ENCODE measurements around the gene HDAC4.
"Not testable (repeated sequence)": the region's sequence is repeated elsewhere in the genome, so short reads cannot be mapped to it uniquely, and the experiment has no call there.

The HDAC4 gene

GRCh38 chr2:239184968-239185903, 215.6 kb downstream of the HDAC4 start:
- no peaks in the 10 kb centered on the region for H3K9me3 Mint-ChIP-seq
- H3K4me1 Mint-ChIP-seq, result no peaks in the 10 kb centered on the region
- H3K27ac Mint-ChIP-seq, result no peak overlapping the region
- ATAC-seq (ENCODE audit: low read depth), result no peak
- H3K4me3 Mint-ChIP-seq, result no peak overlapping the region
- no peaks in the 10 kb centered on the region for H3K27me3 Mint-ChIP-seq
- H3K36me3 Mint-ChIP-seq, result peaks cover 31% of the 10 kb centered on the region
- DNase-seq (ENCODE audit: low spot score in 2 of 2), result no peak

- no peak overlapping the region for H3K27ac Mint-ChIP-seq
- DNase-seq (ENCODE audit: low spot score in 2 of 2) (no peak), ATAC-seq (ENCODE audit: low read depth) (no peak)
- no peaks in the 10 kb centered on the region for H3K9me3 Mint-ChIP-seq
- H3K4me1 Mint-ChIP-seq, result no peaks in the 10 kb centered on the region
- H3K36me3 Mint-ChIP-seq, result peaks cover 29% of the 10 kb centered on the region
- no peaks in the 10 kb centered on the region for H3K27me3 Mint-ChIP-seq
- no peak overlapping the region for H3K4me3 Mint-ChIP-seq
These were observed 216.6 kb downstream of the HDAC4 start for GRCh38 chr2:239184179-239184578.

- no peaks in the 10 kb centered on the region for H3K4me1 Mint-ChIP-seq
- H3K27me3 Mint-ChIP-seq, result no peaks in the 10 kb centered on the region
- no peak overlapping the region for H3K4me3 Mint-ChIP-seq
- H3K27ac Mint-ChIP-seq, result no peak overlapping the region
- ATAC-seq (ENCODE audit: low read depth) (no peak), DNase-seq (ENCODE audit: low spot score in 2 of 2) (no peak)
- H3K36me3 Mint-ChIP-seq, result peaks cover 32% of the 10 kb centered on the region
- H3K9me3 Mint-ChIP-seq, result no peaks in the 10 kb centered on the region
These were observed 217.6 kb downstream of the HDAC4 start for GRCh38 chr2:239182981-239183791.

GRCh38 chr2:239181903-239182581, 218.8 kb downstream of the HDAC4 start:
- ATAC-seq (ENCODE audit: low read depth) (no peak), DNase-seq (ENCODE audit: low spot score in 2 of 2) (no peak)
- H3K27me3 Mint-ChIP-seq, result no peaks in the 10 kb centered on the region
- no peaks in the 10 kb centered on the region for H3K9me3 Mint-ChIP-seq
- peaks cover 38% of the 10 kb centered on the region for H3K36me3 Mint-ChIP-seq
- H3K27ac Mint-ChIP-seq, result no peak overlapping the region
- no peaks in the 10 kb centered on the region for H3K4me1 Mint-ChIP-seq
- H3K4me3 Mint-ChIP-seq, result no peak overlapping the region

- no peak for DNase-seq (ENCODE audit: low spot score in 2 of 2)
- Mint-ChIP-seq H3K27me3 (no peaks in the 10 kb centered on the region), H3K27ac (no peak overlapping the region), H3K4me3 (no peak overlapping the region), H3K9me3 (peaks cover 6% of the 10 kb centered on the region), H3K4me1 (no peaks in the 10 kb centered on the region), H3K36me3 (peaks cover 40% of the 10 kb centered on the region)
- no peak for ATAC-seq (ENCODE audit: low read depth)
These were observed 219.5 kb downstream of the HDAC4 start for GRCh38 chr2:239181074-239181902.

- ATAC-seq (ENCODE audit: low read depth) (no peak), DNase-seq (ENCODE audit: low spot score in 2 of 2) (no peak)
- Mint-ChIP-seq H3K27me3 (no peaks in the 10 kb centered on the region), H3K4me3 (no peak overlapping the region), H3K9me3 (peaks cover 7% of the 10 kb centered on the region), H3K4me1 (no peaks in the 10 kb centered on the region), H3K27ac (no peak overlapping the region), H3K36me3 (peaks cover 42% of the 10 kb centered on the region)
These were observed 220.2 kb downstream of the HDAC4 start for GRCh38 chr2:239180526-239181073.

GRCh38 chr2:239179851-239180371, 220.9 kb downstream of the HDAC4 start:
- no peak for DNase-seq (ENCODE audit: low spot score in 2 of 2)
- ATAC-seq (ENCODE audit: low read depth), result no peak
- no peak overlapping the region for H3K4me3 Mint-ChIP-seq

GRCh38 chr2:239178954-239179353, 221.9 kb downstream of the HDAC4 start:
- DNase-seq (ENCODE audit: low spot score in 2 of 2) (no peak), ATAC-seq (ENCODE audit: low read depth) (no peak)
- H3K27me3 Mint-ChIP-seq, result no peaks in the 10 kb centered on the region
- H3K27ac Mint-ChIP-seq, result no peak overlapping the region
- no peak overlapping the region for H3K4me3 Mint-ChIP-seq
- peaks cover 56% of the 10 kb centered on the region for H3K36me3 Mint-ChIP-seq
- H3K4me1 Mint-ChIP-seq, result no peaks in the 10 kb centered on the region
- H3K9me3 Mint-ChIP-seq, result peaks cover 11% of the 10 kb centered on the region

More at GRCh38 chr2:239179851-239180371, 220.9 kb downstream of the HDAC4 start:
- H3K36me3 Mint-ChIP-seq, result peaks cover 47% of the 10 kb centered on the region
- H3K27ac Mint-ChIP-seq, result no peak overlapping the region
- H3K27me3 Mint-ChIP-seq, result no peaks in the 10 kb centered on the region
- H3K4me1 Mint-ChIP-seq, result no peaks in the 10 kb centered on the region
- peaks cover 7% of the 10 kb centered on the region for H3K9me3 Mint-ChIP-seq

- Mint-ChIP-seq H3K9me3 (peaks cover 13% of the 10 kb centered on the region), H3K27ac (no peak overlapping the region), H3K4me1 (no peaks in the 10 kb centered on the region), H3K4me3 (no peak overlapping the region), H3K27me3 (no peaks in the 10 kb centered on the region), H3K36me3 (peaks cover 57% of the 10 kb centered on the region)
- ATAC-seq (ENCODE audit: low read depth), result no peak
- DNase-seq (ENCODE audit: low spot score in 2 of 2), result no peak
These were observed 222.3 kb downstream of the HDAC4 start for GRCh38 chr2:239178484-239178883.

- H3K27me3 Mint-ChIP-seq, result no peaks in the 10 kb centered on the region
- ATAC-seq (ENCODE audit: low read depth), result no peak
- H3K4me3 Mint-ChIP-seq, result no peak overlapping the region
These were observed 222.9 kb downstream of the HDAC4 start for GRCh38 chr2:239177908-239178307.

GRCh38 chr2:239177325-239177724, 223.5 kb downstream of the HDAC4 start:
- Mint-ChIP-seq H3K4me3 (no peak overlapping the region), H3K27ac (no peak overlapping the region), H3K36me3 (peaks cover 65% of the 10 kb centered on the region), H3K27me3 (no peaks in the 10 kb centered on the region), H3K4me1 (no peaks in the 10 kb centered on the region), H3K9me3 (peaks cover 16% of the 10 kb centered on the region)
- no peak for ATAC-seq (ENCODE audit: low read depth)
- no peak for DNase-seq (ENCODE audit: low spot score in 2 of 2)

More at GRCh38 chr2:239177908-239178307, 222.9 kb downstream of the HDAC4 start:
- Mint-ChIP-seq H3K4me1 (no peaks in the 10 kb centered on the region), H3K9me3 (peaks cover 13% of the 10 kb centered on the region), H3K36me3 (peaks cover 61% of the 10 kb centered on the region), H3K27ac (no peak overlapping the region)
- no peak for DNase-seq (ENCODE audit: low spot score in 2 of 2)

GRCh38 chr2:239176138-239176803, 224.5 kb downstream of the HDAC4 start:
- H3K27me3 Mint-ChIP-seq; H3K4me3 Mint-ChIP-seq; H3K27ac Mint-ChIP-seq; DNase-seq (ENCODE audit: low spot score in 2 of 2); H3K4me1 Mint-ChIP-seq; ATAC-seq (ENCODE audit: low read depth): not testable (repeated sequence)
- H3K36me3 Mint-ChIP-seq, result peaks cover 70% of the 10 kb centered on the region
- H3K9me3 Mint-ChIP-seq, result peaks cover 22% of the 10 kb centered on the region

Data from memory B cell (primary cell).